Panc1 (cell line): ENCODE results near the gene MYO3B. TPM values are rescaled to one million over a fixed set of nuclear protein-coding genes. Genes with fewer than 3 reads are reported as not detected.

Experiments used
- ATAC-seq: fragments of 200-7000 bp; cut with Tn5 transposase; 2 replicates; pipeline ENCODE4 v1.9.1; 2020; ENCODE audit warnings: mild to moderate bottlenecking, moderate library complexity
- BruUV-seq: library from RNA; stranded (reverse); fragments of 400-500 nt; replicated peaks from 2 replicates; lab custom pipeline; 2021; lab: Mats Ljungman, UMichigan
- CTCF ChIA-PET: fragments of 300-600 bp; sonication (Branson Sonifier 250); formaldehyde crosslinking; loops from one replicate; lab custom pipeline; 2022; ENCODE audit warnings: antibody characterized with exemption; lab: Charles Lee
- POLR2A ChIA-PET: fragments of 300-600 bp; sonication (Branson Sonifier 250); formaldehyde crosslinking; loops from one replicate; lab custom pipeline; 2022; ENCODE audit warnings: antibody characterized with exemption; lab: Charles Lee
- DNase-seq: peaks from one replicate; pipeline ENCODE4 v3.0.0-alpha.2; 2010; ENCODE audit warnings: low read depth, low spot score
- H3K27ac ChIP-seq: 2 replicates; pipeline ENCODE4 v1.5.1; 2011; ENCODE audit warnings: mild to moderate bottlenecking, low read length, inconsistent platforms
- H3K27me3 ChIP-seq: fragments of 200-500 bp; sonication (Bioruptor generic); 2 replicates; pipeline ENCODE4 v1.6.0; 2014; ENCODE audit warnings: low read length, inconsistent platforms; ENCODE audit not compliant: control insufficient read depth, insufficient read depth
- H3K36me3 ChIP-seq: fragments of 200-500 bp; sonication (Bioruptor generic); 2 replicates; pipeline ENCODE4 v1.5.1; 2014; ENCODE audit warnings: inconsistent platforms, mild to moderate bottlenecking, low read length, moderate library complexity; ENCODE audit not compliant: control insufficient read depth, insufficient read depth
- H3K4me1 ChIP-seq: 2 replicates; pipeline ENCODE4 v1.5.1; 2011; ENCODE audit warnings: inconsistent platforms, mild to moderate bottlenecking, low read length, moderate library complexity; ENCODE audit not compliant: control insufficient read depth, insufficient read depth
- H3K4me3 ChIP-seq, 2 experiments: 2 replicates each; pipeline ENCODE4 v1.5.1; 2011 to 2012; ENCODE audit warnings: low read depth in 2 of 2, low read length in 2 of 2, mild to moderate bottlenecking in 2 of 2, inconsistent platforms in 1 of 2, moderate library complexity in 1 of 2
- H3K9me3 ChIP-seq: fragments of 200-500 bp; sonication (Bioruptor generic); 2 replicates; pipeline ENCODE4 v1.5.1; 2014; ENCODE audit warnings: low read depth, mild to moderate bottlenecking, inconsistent platforms, low read length, moderate library complexity; ENCODE audit not compliant: control insufficient read depth, insufficient read depth
- POLR2AphosphoS5 ChIP-seq: IDR thresholded peaks from 2 replicates; pipeline ENCODE4 v1.6.1; 2012; ENCODE audit warnings: mild to moderate bottlenecking, low read depth, low read length, moderate library complexity
- SIN3A ChIP-seq: IDR thresholded peaks from 2 replicates; pipeline ENCODE4 v1.6.1; 2012; ENCODE audit warnings: low read depth, mild to moderate bottlenecking, low read length, moderate library complexity, borderline replicate concordance; ENCODE audit not compliant: insufficient read depth
- TCF7L2 ChIP-seq: IDR thresholded peaks from 2 replicates; pipeline ENCODE4 v1.6.1; 2011; ENCODE audit warnings: mild to moderate bottlenecking, low read depth, low read length, inconsistent platforms
- in situ Hi-C: cut with HindIII; loops from 2 replicates; pipeline ENCODE4 v1.10.0; 2016; ENCODE audit warnings: low sequenced_read_pairs, low pct_unique_long_range_greater_than_20kb
- intact Hi-C: fragments of 100-400 bp; cut with micrococcal nuclease; formaldehyde crosslinking; loops from one replicate; pipeline ENCODE4 v1.10.0; 2022; ENCODE audit not compliant: unreplicated experiment
- total RNA-seq: library from RNA; stranded (reverse); gene quantifications from one replicate; pipeline ENCODE4 v1.2.1, GENCODE V29; 2021; ENCODE audit not compliant: unreplicated experiment
- TF ChIP-seq, protein P1 (sequence below): fragments of 450-650 bp; IDR thresholded peaks from 2 replicates; pipeline ENCODE4 v1.5.1; 2017; ENCODE audit warnings: mild to moderate bottlenecking
- TF ChIP-seq, protein P2 (sequence below), 2 experiments: IDR thresholded peaks; 2 replicates each; pipeline ENCODE4 v1.6.1; 2011 to 2012; ENCODE audit warnings: low read depth in 2 of 2, control low read depth in 1 of 2, low read length in 1 of 2, mild to moderate bottlenecking in 1 of 2, moderate library complexity in 1 of 2; ENCODE audit not compliant: insufficient read depth in 1 of 2

MYO3B gene
- total RNA-seq, 1 experiment from 2014 or later: 0.05 TPM

DNA sequence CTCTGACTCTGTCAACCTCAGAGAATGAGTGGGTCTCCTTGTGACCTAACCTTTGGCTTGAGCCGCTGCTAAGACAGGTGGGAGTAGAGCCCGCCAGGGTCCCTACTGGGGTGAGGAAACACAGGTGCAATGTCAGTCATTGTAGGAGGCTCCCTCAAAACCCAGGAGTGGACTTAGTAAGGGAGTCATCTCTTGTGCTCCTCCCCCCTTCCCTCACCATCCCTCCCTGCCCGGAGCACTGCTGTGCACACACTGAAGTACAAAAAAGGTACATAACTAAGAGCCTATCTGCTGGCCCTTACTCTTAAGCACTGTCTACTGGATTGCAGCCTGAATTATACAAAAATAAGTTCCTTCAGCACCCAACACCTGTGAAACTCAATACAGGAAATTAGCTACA is 77.2 kb downstream of the MYO3B start:
- no TSS peak for BruUV-seq
- POLR2A ChIA-PET: no interaction called here
- TF ChIP-seq, protein P1, sequence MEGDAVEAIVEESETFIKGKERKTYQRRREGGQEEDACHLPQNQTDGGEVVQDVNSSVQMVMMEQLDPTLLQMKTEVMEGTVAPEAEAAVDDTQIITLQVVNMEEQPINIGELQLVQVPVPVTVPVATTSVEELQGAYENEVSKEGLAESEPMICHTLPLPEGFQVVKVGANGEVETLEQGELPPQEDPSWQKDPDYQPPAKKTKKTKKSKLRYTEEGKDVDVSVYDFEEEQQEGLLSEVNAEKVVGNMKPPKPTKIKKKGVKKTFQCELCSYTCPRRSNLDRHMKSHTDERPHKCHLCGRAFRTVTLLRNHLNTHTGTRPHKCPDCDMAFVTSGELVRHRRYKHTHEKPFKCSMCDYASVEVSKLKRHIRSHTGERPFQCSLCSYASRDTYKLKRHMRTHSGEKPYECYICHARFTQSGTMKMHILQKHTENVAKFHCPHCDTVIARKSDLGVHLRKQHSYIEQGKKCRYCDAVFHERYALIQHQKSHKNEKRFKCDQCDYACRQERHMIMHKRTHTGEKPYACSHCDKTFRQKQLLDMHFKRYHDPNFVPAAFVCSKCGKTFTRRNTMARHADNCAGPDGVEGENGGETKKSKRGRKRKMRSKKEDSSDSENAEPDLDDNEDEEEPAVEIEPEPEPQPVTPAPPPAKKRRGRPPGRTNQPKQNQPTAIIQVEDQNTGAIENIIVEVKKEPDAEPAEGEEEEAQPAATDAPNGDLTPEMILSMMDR: no peak
- no peak for TF ChIP-seq TCF7L2
- no peak for TF ChIP-seq POLR2AphosphoS5
- TF ChIP-seq SIN3A: no peak
- TF ChIP-seq, protein P2, sequence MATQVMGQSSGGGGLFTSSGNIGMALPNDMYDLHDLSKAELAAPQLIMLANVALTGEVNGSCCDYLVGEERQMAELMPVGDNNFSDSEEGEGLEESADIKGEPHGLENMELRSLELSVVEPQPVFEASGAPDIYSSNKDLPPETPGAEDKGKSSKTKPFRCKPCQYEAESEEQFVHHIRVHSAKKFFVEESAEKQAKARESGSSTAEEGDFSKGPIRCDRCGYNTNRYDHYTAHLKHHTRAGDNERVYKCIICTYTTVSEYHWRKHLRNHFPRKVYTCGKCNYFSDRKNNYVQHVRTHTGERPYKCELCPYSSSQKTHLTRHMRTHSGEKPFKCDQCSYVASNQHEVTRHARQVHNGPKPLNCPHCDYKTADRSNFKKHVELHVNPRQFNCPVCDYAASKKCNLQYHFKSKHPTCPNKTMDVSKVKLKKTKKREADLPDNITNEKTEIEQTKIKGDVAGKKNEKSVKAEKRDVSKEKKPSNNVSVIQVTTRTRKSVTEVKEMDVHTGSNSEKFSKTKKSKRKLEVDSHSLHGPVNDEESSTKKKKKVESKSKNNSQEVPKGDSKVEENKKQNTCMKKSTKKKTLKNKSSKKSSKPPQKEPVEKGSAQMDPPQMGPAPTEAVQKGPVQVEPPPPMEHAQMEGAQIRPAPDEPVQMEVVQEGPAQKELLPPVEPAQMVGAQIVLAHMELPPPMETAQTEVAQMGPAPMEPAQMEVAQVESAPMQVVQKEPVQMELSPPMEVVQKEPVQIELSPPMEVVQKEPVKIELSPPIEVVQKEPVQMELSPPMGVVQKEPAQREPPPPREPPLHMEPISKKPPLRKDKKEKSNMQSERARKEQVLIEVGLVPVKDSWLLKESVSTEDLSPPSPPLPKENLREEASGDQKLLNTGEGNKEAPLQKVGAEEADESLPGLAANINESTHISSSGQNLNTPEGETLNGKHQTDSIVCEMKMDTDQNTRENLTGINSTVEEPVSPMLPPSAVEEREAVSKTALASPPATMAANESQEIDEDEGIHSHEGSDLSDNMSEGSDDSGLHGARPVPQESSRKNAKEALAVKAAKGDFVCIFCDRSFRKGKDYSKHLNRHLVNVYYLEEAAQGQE (IDR thresholded peaks at IDR 0.05; ENCODE audit: insufficient read depth in 1 of 2, low read depth in 2 of 2, low read length in 1 of 2): no peak
- H3K4me3 ChIP-seq: no peak overlapping the region
- intact Hi-C loops: no loop called here
- no peaks in the 10 kb centered on the region for H3K9me3 ChIP-seq
- no peaks in the 10 kb centered on the region for H3K36me3 ChIP-seq
- H3K27me3 ChIP-seq: no peaks in the 10 kb centered on the region
- no peak overlapping the region for H3K27ac ChIP-seq
- CTCF ChIA-PET: no interaction called here
- H3K4me1 ChIP-seq: no peaks in the 10 kb centered on the region
- DNase-seq (no peak), ATAC-seq (no peak)
- in situ Hi-C loops: no loop called here

DNA sequence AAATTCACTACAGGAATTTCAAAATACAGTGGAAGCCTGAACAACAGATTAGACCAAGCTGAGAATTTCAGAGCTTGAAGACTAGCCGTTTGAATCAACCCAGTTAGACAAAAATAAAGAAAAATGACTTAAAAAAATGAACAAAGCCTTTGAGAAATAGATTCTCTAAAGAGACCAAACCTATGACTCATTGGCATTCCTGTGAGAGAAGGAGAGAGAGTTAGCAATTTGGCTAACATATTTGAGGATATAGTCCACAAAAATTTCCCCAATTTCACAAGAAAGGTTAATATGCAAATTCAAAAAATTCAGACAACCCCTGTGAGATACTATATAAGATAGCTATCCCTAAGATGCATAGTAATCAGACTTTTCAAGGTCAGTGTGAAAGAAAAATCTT is 78.0 kb downstream of the MYO3B start:
- Histone ChIP-seq H3K9me3 (no peaks in the 10 kb centered on the region), H3K36me3 (no peaks in the 10 kb centered on the region), H3K4me1 (no peaks in the 10 kb centered on the region), H3K4me3 (no peak overlapping the region), H3K27me3 (no peaks in the 10 kb centered on the region), H3K27ac (no peak overlapping the region)
- POLR2A ChIA-PET: no interaction called here
- CTCF ChIA-PET: no interaction called here
- in situ Hi-C loops (no loop called here), intact Hi-C loops (no loop called here)
- TF ChIP-seq POLR2AphosphoS5 (no peak), SIN3A (no peak), TCF7L2 (no peak)
- TF ChIP-seq, protein P1: no peak
- TF ChIP-seq, protein P2 (IDR thresholded peaks at IDR 0.05; ENCODE audit: insufficient read depth in 1 of 2, low read depth in 2 of 2, low read length in 1 of 2): no peak
- DNase-seq (no peak), ATAC-seq (no peak)
- BruUV-seq: no TSS peak
